DMS 273 treated with DMSO at 0.1 percent for 48 hours (cell line): ENCODE data around the gene YY1.
A peak's percentile ranks its signal among the peaks of the same experiment; 100 is the strongest.
"Not testable (repeated sequence)": the region's sequence is repeated elsewhere in the genome, so short reads cannot be mapped to it uniquely, and the experiment has no call there.

Experiments
- DNase-seq: peaks from one replicate; lab custom pipeline; 2025; lab: John Stamatoyannopoulos, UW

The YY1 gene

GRCh38 chr14:100213956-100214769 lies 24.8 kb upstream of the YY1 start:
- DNase-seq, result peak; percentile 28

GRCh38 chr14:100214770-100215083 lies 24.2 kb upstream of the YY1 start:
- DNase-seq, result no peak

GRCh38 chr14:100215330-100215885 lies 23.5 kb upstream of the YY1 start:
- no peak for DNase-seq

- DNase-seq, result no peak
These were observed 19.7 kb upstream of the YY1 start for GRCh38 chr14:100219126-100219785.

GRCh38 chr14:100221533-100222223 lies 17.3 kb upstream of the YY1 start:
- DNase-seq, result no peak

- no peak for DNase-seq
These were observed 16.5 kb upstream of the YY1 start for GRCh38 chr14:100222224-100223093.

- no peak for DNase-seq
These were observed 15.4 kb upstream of the YY1 start for GRCh38 chr14:100223332-100224201.

GRCh38 chr14:100224229-100224866 lies 14.6 kb upstream of the YY1 start:
- no peak for DNase-seq

- no peak for DNase-seq
These were observed 13.8 kb upstream of the YY1 start for GRCh38 chr14:100225169-100225568.

- DNase-seq, result no peak
These were observed 8.6 kb upstream of the YY1 start for GRCh38 chr14:100230361-100230760.

- DNase-seq, result no peak
These were observed 4.4 kb upstream of the YY1 start for GRCh38 chr14:100234511-100234910.

GRCh38 chr14:100236271-100236818 lies 2.6 kb upstream of the YY1 start:
- DNase-seq, result not testable (repeated sequence)

GRCh38 chr14:100236881-100237280 lies 2.1 kb upstream of the YY1 start:
- DNase-seq, result no peak

- DNase-seq, result peak; percentile 10
These were observed 1.1 kb upstream of the YY1 start for GRCh38 chr14:100237735-100238418.

GRCh38 chr14:100239211-100239839 lies 381 bp downstream of the YY1 start:
- no peak for DNase-seq

GRCh38 chr14:100239840-100240667 lies 1.1 kb downstream of the YY1 start:
- DNase-seq, result peak; percentile 73

GRCh38 chr14:100240668-100241032 lies 1.7 kb downstream of the YY1 start:
- no peak for DNase-seq

- DNase-seq, result no peak
These were observed 2.3 kb downstream of the YY1 start for GRCh38 chr14:100241279-100241678.
